Body of pancreas (tissue), 4 donors: ENCODE results near the gene RAD1. TPM values are rescaled to one million over a fixed set of nuclear protein-coding genes. Genes with fewer than 3 reads are reported as not detected.

Experiments
- ATAC-seq: fragments of 150-250 bp; one replicate; pipeline ENCODE4 v1.9.1; 2016
- DNase-seq, 4 donors: peaks; one replicate each; pipeline ENCODE4 v3.0.0-alpha.2; 2019
- H3K27ac ChIP-seq, 4 donors: fragments of 200-600 bp; sonication (generic); 1 replicate in 3 of 4; 2 replicates in 1 of 4; pipeline versions ENCODE4 v1.5.1 to v1.6.1; 2016 to 2019; ENCODE audit warnings: mild to moderate bottlenecking in 1 of 4, mixed read lengths in 1 of 4, moderate library complexity in 1 of 4
- H3K27me3 ChIP-seq, 2 donors: fragments of 200-600 bp; sonication (generic); one replicate each; pipeline ENCODE4 v1.6.0; 2016; ENCODE audit warnings: mild to moderate bottlenecking in 1 of 2
- H3K36me3 ChIP-seq, 2 donors: fragments of 200-600 bp; sonication (generic); replicated peaks in 1 of 2; 2 replicates each; pipeline ENCODE4 v1.5.1; 2016; ENCODE audit warnings: low read depth in 2 of 2; ENCODE audit not compliant: insufficient read depth in 1 of 2
- H3K4me1 ChIP-seq: fragments of 200-600 bp; sonication (generic); one replicate; pipeline ENCODE4 v1.6.0; 2016
- H3K4me3 ChIP-seq, 2 donors: fragments of 200-600 bp; sonication (generic); 1 replicate in 1 of 2; 2 replicates in 1 of 2; pipeline ENCODE4 v1.5.1; 2016 to 2019
- H3K9me3 ChIP-seq, 3 donors: fragments of 200-600 bp; sonication (generic); 1 replicate in 2 of 3; 2 replicates in 1 of 3; pipeline ENCODE4 v1.5.1; 2016
- CTCF ChIP-seq, 7 experiments: fragments of 450-650 bp in 4 of 7; fragments of 200-600 bp in 3 of 7; sonication (generic) in 3 of 7; IDR thresholded peaks; one replicate each; pipeline ENCODE4 v1.5.1; 2016 to 2019; ENCODE audit warnings: antibody characterized with exemption in 7 of 7
- POLR2A ChIP-seq, 3 donors: fragments of 450-650 bp; IDR thresholded peaks; one replicate each; pipeline ENCODE4 v1.6.1; 2016; ENCODE audit warnings: antibody characterized with exemption in 3 of 3, mild to moderate bottlenecking in 2 of 3
- WGBS, 2 donors: methylation state at CpG; one replicate each; pipeline ENCODE4 v1.1.5; 2017; 5-methylcytosine and 5-hydroxymethylcytosine counted together
- intact Hi-C: fragments of 100-400 bp; cut with DNase I; formaldehyde crosslinking; loops from one replicate; pipeline ENCODE4 v1.15.1; 2023
- total RNA-seq, 2 donors: library from RNA; depleted of rRNA; stranded (reverse); fragments of >200 nt; gene quantifications; one replicate each; pipeline ENCODE4 v1.1.0, GENCODE V29; 2016

RAD1 gene
- total RNA-seq, 2 donors from 2014 or later: 4.0 to 8.6 TPM

- no peak for DNase-seq
- intact Hi-C loops: no loop called here
- Histone ChIP-seq H3K9me3 (no peaks in the 10 kb centered on the region), H3K27ac (no peak overlapping the region), H3K4me1 (no peaks in the 10 kb centered on the region), H3K4me3 (no peak overlapping the region), H3K36me3 (no peaks in the 10 kb centered on the region), H3K27me3 (no peaks in the 10 kb centered on the region)
- TF ChIP-seq CTCF (IDR thresholded peaks at IDR 0.05) (no peak), POLR2A (IDR thresholded peaks at IDR 0.05) (no peak)
- ATAC-seq: no peak
- 83 to 100% methylated on average over 1 of the region's 1 CpG for WGBS, 2 donors
Observed at GRCh38 chr5:34889394-34889793, 25.9 kb downstream of the RAD1 start.

DNA sequence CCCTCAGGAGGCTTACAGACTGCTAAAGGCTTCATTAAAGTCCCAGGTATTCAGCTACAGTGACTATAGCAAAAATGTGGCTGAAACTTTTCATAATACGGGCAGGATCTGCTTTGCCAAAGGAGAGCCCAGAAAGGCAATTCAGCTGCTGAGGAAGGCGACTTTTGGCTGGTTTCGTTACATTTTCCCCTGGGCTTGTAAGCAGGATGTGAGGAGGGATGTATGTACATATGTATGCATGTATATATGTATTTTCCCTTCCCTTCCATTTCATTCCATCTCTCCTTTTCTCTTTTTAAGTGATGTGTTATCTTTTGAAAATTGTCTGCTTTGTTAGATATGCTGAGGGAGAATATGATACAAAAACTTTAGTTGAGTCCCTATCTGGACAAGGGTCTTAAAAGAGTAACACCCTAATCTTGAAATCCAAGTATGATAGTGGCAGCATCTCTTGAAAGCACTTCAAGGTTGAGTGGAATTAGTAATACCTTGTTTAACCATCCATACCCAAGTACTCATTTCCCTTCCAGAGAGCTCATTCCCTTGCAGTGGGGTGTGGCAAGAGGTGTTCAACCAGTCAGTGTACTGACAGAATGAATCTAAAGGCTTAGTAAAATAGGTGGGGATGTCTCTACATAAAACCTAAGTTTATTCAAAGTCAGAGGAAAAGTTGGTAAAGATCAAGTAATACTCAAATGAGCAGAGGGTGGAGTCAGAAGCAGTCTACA, 28.7 kb downstream of the RAD1 start:
- no peaks in the 10 kb centered on the region for H3K36me3 ChIP-seq
- H3K27me3 ChIP-seq: no peaks in the 10 kb centered on the region
- WGBS, 2 donors: 71 to 93% methylated on average over 3 of the region's 3 CpGs
- DNase-seq: no peak
- no peak for ATAC-seq
- H3K9me3 ChIP-seq: no peaks in the 10 kb centered on the region
- intact Hi-C loops: no loop called here
- no peak overlapping the region for H3K27ac ChIP-seq
- H3K4me3 ChIP-seq: no peak overlapping the region
- no peaks in the 10 kb centered on the region for H3K4me1 ChIP-seq
- no peak for TF ChIP-seq POLR2A (IDR thresholded peaks at IDR 0.05)
- no peak for TF ChIP-seq CTCF (IDR thresholded peaks at IDR 0.05)

DNA sequence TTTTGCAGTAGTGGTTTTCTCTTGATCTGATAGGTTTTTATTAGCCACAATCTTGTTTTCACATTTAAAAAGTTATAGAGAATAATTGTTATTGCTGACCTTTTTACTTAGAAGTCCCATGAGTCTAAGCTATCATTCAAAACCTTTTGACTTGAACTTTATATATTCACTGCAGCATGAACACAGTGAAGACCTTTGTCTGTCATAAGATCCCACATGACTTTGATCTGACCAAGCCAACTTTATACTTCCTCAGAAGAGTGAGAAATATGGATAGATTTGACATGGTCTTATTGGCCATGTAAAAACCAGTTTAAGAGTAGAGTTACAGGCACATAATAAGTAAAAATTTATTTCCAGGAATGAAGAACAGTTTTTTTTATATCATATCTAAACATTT, 34.1 kb downstream of the RAD1 start:
- H3K4me1 ChIP-seq: no peaks in the 10 kb centered on the region
- TF ChIP-seq CTCF (IDR thresholded peaks at IDR 0.05): no peak
- TF ChIP-seq POLR2A (IDR thresholded peaks at IDR 0.05): no peak
- no peak overlapping the region for H3K4me3 ChIP-seq
- DNase-seq: no peak
- H3K36me3 ChIP-seq: no peaks in the 10 kb centered on the region
- intact Hi-C loops: no loop called here
- no peak overlapping the region for H3K27ac ChIP-seq
- no peak for ATAC-seq
- H3K9me3 ChIP-seq: no peaks in the 10 kb centered on the region
- no peaks in the 10 kb centered on the region for H3K27me3 ChIP-seq

- H3K4me1 ChIP-seq: no peaks in the 10 kb centered on the region
- H3K36me3 ChIP-seq: no peaks in the 10 kb centered on the region
- no peak for TF ChIP-seq CTCF (IDR thresholded peaks at IDR 0.05)
- no peak for TF ChIP-seq POLR2A (IDR thresholded peaks at IDR 0.05)
- intact Hi-C loops: no loop called here
- H3K27me3 ChIP-seq: no peaks in the 10 kb centered on the region
- no peak for DNase-seq
- no peaks in the 10 kb centered on the region for H3K9me3 ChIP-seq
- no peak overlapping the region for H3K27ac ChIP-seq
- no peak overlapping the region for H3K4me3 ChIP-seq
- ATAC-seq: no peak
Observed at GRCh38 chr5:34876275-34876674, 39.0 kb downstream of the RAD1 start.

- H3K4me1 ChIP-seq: no peaks in the 10 kb centered on the region
- H3K27me3 ChIP-seq: no peaks in the 10 kb centered on the region
- H3K4me3 ChIP-seq: no peak overlapping the region
- no peak for TF ChIP-seq CTCF (IDR thresholded peaks at IDR 0.05)
- TF ChIP-seq POLR2A (IDR thresholded peaks at IDR 0.05): no peak
- no peak overlapping the region for H3K27ac ChIP-seq
- intact Hi-C loops: no loop called here
- DNase-seq (no peak), ATAC-seq (no peak)
- WGBS, 2 donors: 82 to 97% methylated on average over 2 of the region's 2 CpGs
- H3K36me3 ChIP-seq: no peaks in the 10 kb centered on the region
- H3K9me3 ChIP-seq: no peaks in the 10 kb centered on the region
Observed at GRCh38 chr5:34870382-34870781, 44.9 kb downstream of the RAD1 start.
